ENCODE data around the gene GAS7. TPM values are rescaled to one million over a fixed set of nuclear protein-coding genes. Genes with fewer than 3 reads are reported as not detected.

The GAS7 gene
- total RNA-seq, 1 experiment from 2014 or later: 14.3 TPM

Other genes starting within 250 kb of the GAS7 start
- not detected in 2 replicates for gene MYH13, start 174.4 kb upstream of the GAS7 start, total RNA-seq (2014; rRNA removed; shearing (Covaris generic))
- not detected in 2 replicates for gene MYH8, start 223.3 kb upstream of the GAS7 start, total RNA-seq (2014; rRNA removed; shearing (Covaris generic))

All from G401 (cell line).